GM23338 (cell line): ENCODE data around the gene KLHL40. TPM values are rescaled to one million over a fixed set of nuclear protein-coding genes. Genes with fewer than 3 reads are reported as not detected.

Experiments
- ATAC-seq: fragments of 200-7000 bp; cut with Tn5 transposase; 3 replicates; pipeline ENCODE4 v1.9.1; 2020
- DNase-seq: peaks from one replicate; pipeline ENCODE4 v3.0.0-alpha.2; 2015; ENCODE audit warnings: low spot score
- H2AFZ ChIP-seq: fragments of 200-600 bp; sonication (generic); 2 replicates; pipeline ENCODE4 v1.8.0; 2016; ENCODE audit warnings: antibody characterized with exemption, mild to moderate bottlenecking, moderate library complexity
- H3F3A ChIP-seq: fragments of 200-600 bp; sonication (generic); replicated peaks from 2 replicates; pipeline ENCODE4 v1.8.0; 2017; ENCODE audit warnings: antibody characterized with exemption, mixed run types, low read depth
- H3K27ac ChIP-seq: fragments of 200-600 bp; sonication (generic); 2 replicates; pipeline ENCODE4 v1.6.1; 2016; ENCODE audit warnings: low read depth
- H3K27me3 ChIP-seq: fragments of 200-600 bp; sonication (generic); 2 replicates; pipeline ENCODE4 v1.8.0; 2016; ENCODE audit warnings: mild to moderate bottlenecking, mixed run types, moderate library complexity; ENCODE audit not compliant: insufficient read depth
- H3K36me3 ChIP-seq: fragments of 200-600 bp; sonication (generic); 2 replicates; pipeline ENCODE4 v1.8.0; 2016; ENCODE audit warnings: mild to moderate bottlenecking; ENCODE audit not compliant: insufficient read depth
- H3K4me1 ChIP-seq: fragments of 200-600 bp; sonication (generic); 2 replicates; pipeline ENCODE4 v1.8.0; 2016; ENCODE audit warnings: mild to moderate bottlenecking, moderate library complexity; ENCODE audit not compliant: insufficient read depth
- H3K4me2 ChIP-seq: fragments of 200-600 bp; sonication (generic); 2 replicates; pipeline ENCODE4 v1.7.1; 2017; ENCODE audit warnings: mixed run types
- H3K4me3 ChIP-seq: fragments of 200-600 bp; sonication (generic); 2 replicates; pipeline ENCODE4 v1.6.1; 2016; ENCODE audit warnings: mixed run types
- H3K79me2 ChIP-seq: fragments of 200-600 bp; sonication (generic); replicated peaks from 2 replicates; pipeline ENCODE4 v1.8.0; 2017; ENCODE audit warnings: mild to moderate bottlenecking; ENCODE audit not compliant: insufficient read depth
- H3K9me2 ChIP-seq: fragments of 200-600 bp; sonication (generic); 2 replicates; pipeline ENCODE4 v1.8.0; 2017; ENCODE audit not compliant: insufficient read depth
- H4K20me1 ChIP-seq: fragments of 200-600 bp; sonication (generic); replicated peaks from 2 replicates; pipeline ENCODE4 v1.8.0; 2017; ENCODE audit warnings: mild to moderate bottlenecking; ENCODE audit not compliant: insufficient read depth
- H3K27ac Mint-ChIP-seq: 2 replicates; pipeline ENCODE4 v1.8.0; 2020; ENCODE audit warnings: inconsistent platforms, mild to moderate bottlenecking, moderate library complexity, mixed read lengths
- H3K27me3 Mint-ChIP-seq: 3 replicates; pipeline ENCODE4 v1.8.0; 2022; ENCODE audit warnings: low read depth, mild to moderate bottlenecking, moderate library complexity, mixed read lengths, inconsistent platforms; ENCODE audit not compliant: insufficient read depth, poor library complexity
- H3K36me3 Mint-ChIP-seq: 3 replicates; pipeline ENCODE4 v1.8.0; 2021; ENCODE audit warnings: low read depth, mild to moderate bottlenecking, inconsistent platforms, moderate library complexity, mixed read lengths
- H3K4me1 Mint-ChIP-seq: 3 replicates; pipeline ENCODE4 v1.8.0; 2020; ENCODE audit warnings: mild to moderate bottlenecking, inconsistent platforms, mixed read lengths
- H3K4me3 Mint-ChIP-seq: 3 replicates; pipeline ENCODE4 v1.8.0; 2021; ENCODE audit warnings: moderate library complexity, mild to moderate bottlenecking, inconsistent platforms, mixed read lengths
- H3K9me3 Mint-ChIP-seq: 3 replicates; pipeline ENCODE4 v1.8.0; 2020; ENCODE audit warnings: moderate library complexity, mild to moderate bottlenecking, inconsistent platforms, mixed read lengths
- EZH2 ChIP-seq: fragments of 200-600 bp; sonication (generic); IDR thresholded peaks from one replicate; pipeline ENCODE4 v1.8.0; 2017; ENCODE audit warnings: antibody characterized with exemption, mild to moderate bottlenecking, low read depth; ENCODE audit not compliant: unreplicated experiment
- EZH2phosphoT487 ChIP-seq: fragments of 200-600 bp; sonication (generic); IDR thresholded peaks from one replicate; pipeline ENCODE4 v1.8.1; 2018; ENCODE audit warnings: antibody characterized with exemption; ENCODE audit not compliant: unreplicated experiment
- JUNB ChIP-seq: IDR thresholded peaks from one replicate; pipeline ENCODE4 v1.6.1; 2016; ENCODE audit warnings: antibody characterized with exemption; ENCODE audit not compliant: unreplicated experiment
- POLR2AphosphoS5 ChIP-seq: IDR thresholded peaks from 2 replicates; pipeline ENCODE4 v1.6.1; 2016; ENCODE audit warnings: antibody characterized with exemption, low read depth
- STAT1 ChIP-seq: IDR thresholded peaks from one replicate; pipeline ENCODE4 v1.6.1; 2016; ENCODE audit warnings: antibody characterized with exemption; ENCODE audit not compliant: unreplicated experiment
- ZNF331 ChIP-seq: fragments of 250-450 bp; sonication (Bioruptor Pico); IDR thresholded peaks from 2 replicates; pipeline ENCODE4 v1.5.0; 2020; ENCODE audit warnings: low read depth, mild to moderate bottlenecking, moderate library complexity
- polyA plus RNA-seq: library from polyadenylated mRNA; unstranded; fragments of >200 nt; fragmentation: Nextera tagmentation; extraction: Ambion mirVana; gene quantifications from 2 replicates; pipeline ENCODE4 v1.2.1, GENCODE V29; 2016
- total RNA-seq: library from RNA; depleted of rRNA; stranded (reverse); fragments of >200 nt; shearing (Covaris generic); gene quantifications from 2 replicates; pipeline ENCODE4 v1.2.3, GENCODE V29; 2014
- TF ChIP-seq, protein P1 (sequence below), 2 experiments: fragments of 200-600 bp in 1 of 2; sonication (generic) in 1 of 2; conservative IDR thresholded peaks; 2 replicates each; pipeline versions ENCODE4 v1.5.1 to v1.6.1; 2016 to 2017; ENCODE audit warnings: antibody characterized with exemption in 2 of 2, low read depth in 2 of 2, mild to moderate bottlenecking in 2 of 2, moderate library complexity in 1 of 2
- TF ChIP-seq, protein P2 (sequence below): IDR thresholded peaks from one replicate; pipeline ENCODE4 v1.6.1; 2018; ENCODE audit warnings: antibody characterized with exemption; ENCODE audit not compliant: unreplicated experiment
- TF ChIP-seq, protein P3 (sequence below): IDR thresholded peaks from 2 replicates; pipeline ENCODE4 v1.6.1; 2016; ENCODE audit warnings: antibody characterized with exemption

KLHL40 gene
- total and polyA plus RNA-seq, 2 experiments from 2014 or later = not detected

DNA sequence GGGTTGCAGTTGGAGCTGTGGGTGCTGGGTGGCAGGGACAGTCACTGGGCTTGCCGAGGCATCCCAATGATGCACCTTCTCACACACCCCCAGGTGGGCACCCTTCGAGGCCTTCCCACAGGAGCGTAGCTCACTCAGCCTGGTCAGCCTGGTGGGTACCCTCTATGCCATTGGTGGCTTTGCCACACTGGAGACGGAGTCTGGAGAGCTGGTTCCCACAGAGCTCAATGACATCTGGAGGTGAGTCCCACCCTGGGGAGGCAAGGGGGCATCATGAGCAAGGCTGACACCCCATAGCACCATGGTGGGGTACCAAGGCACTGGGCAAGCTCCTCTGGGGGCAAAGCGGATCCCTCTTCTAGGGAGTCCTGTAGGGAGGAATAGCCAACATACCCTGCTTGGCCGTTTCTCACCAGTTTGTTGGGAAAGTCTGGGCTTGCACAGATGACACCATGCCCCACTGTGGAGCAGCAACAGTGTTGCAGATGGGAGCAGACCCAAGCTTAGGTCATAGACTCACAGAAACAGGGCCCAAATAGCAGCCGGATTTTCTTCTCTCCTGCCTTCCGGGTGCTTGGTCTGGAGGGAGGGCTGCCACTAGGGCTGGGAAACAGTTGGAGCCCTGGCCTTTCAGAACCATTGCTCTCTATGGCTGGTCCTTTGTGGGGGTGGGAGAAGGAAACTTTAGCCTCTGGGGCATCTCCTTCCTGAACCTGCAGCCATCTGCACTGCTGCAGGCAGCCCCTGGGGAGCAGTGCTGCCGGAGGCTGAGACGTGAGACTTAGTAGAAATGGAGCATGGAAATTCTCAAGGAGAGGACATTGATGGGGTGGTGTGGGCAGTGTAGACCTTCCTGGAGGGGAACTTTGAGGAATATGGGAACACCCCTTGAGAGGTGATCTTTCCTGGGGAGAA, 5.7 kb downstream of the KLHL40 start (continued):
- TF ChIP-seq, protein P1, sequence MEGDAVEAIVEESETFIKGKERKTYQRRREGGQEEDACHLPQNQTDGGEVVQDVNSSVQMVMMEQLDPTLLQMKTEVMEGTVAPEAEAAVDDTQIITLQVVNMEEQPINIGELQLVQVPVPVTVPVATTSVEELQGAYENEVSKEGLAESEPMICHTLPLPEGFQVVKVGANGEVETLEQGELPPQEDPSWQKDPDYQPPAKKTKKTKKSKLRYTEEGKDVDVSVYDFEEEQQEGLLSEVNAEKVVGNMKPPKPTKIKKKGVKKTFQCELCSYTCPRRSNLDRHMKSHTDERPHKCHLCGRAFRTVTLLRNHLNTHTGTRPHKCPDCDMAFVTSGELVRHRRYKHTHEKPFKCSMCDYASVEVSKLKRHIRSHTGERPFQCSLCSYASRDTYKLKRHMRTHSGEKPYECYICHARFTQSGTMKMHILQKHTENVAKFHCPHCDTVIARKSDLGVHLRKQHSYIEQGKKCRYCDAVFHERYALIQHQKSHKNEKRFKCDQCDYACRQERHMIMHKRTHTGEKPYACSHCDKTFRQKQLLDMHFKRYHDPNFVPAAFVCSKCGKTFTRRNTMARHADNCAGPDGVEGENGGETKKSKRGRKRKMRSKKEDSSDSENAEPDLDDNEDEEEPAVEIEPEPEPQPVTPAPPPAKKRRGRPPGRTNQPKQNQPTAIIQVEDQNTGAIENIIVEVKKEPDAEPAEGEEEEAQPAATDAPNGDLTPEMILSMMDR (conservative IDR thresholded peaks at IDR 0.05; ENCODE audit: low read depth in 2 of 2) = no peak
- TF ChIP-seq POLR2AphosphoS5 = no peak
- no peak for TF ChIP-seq JUNB
- TF ChIP-seq, protein P2, sequence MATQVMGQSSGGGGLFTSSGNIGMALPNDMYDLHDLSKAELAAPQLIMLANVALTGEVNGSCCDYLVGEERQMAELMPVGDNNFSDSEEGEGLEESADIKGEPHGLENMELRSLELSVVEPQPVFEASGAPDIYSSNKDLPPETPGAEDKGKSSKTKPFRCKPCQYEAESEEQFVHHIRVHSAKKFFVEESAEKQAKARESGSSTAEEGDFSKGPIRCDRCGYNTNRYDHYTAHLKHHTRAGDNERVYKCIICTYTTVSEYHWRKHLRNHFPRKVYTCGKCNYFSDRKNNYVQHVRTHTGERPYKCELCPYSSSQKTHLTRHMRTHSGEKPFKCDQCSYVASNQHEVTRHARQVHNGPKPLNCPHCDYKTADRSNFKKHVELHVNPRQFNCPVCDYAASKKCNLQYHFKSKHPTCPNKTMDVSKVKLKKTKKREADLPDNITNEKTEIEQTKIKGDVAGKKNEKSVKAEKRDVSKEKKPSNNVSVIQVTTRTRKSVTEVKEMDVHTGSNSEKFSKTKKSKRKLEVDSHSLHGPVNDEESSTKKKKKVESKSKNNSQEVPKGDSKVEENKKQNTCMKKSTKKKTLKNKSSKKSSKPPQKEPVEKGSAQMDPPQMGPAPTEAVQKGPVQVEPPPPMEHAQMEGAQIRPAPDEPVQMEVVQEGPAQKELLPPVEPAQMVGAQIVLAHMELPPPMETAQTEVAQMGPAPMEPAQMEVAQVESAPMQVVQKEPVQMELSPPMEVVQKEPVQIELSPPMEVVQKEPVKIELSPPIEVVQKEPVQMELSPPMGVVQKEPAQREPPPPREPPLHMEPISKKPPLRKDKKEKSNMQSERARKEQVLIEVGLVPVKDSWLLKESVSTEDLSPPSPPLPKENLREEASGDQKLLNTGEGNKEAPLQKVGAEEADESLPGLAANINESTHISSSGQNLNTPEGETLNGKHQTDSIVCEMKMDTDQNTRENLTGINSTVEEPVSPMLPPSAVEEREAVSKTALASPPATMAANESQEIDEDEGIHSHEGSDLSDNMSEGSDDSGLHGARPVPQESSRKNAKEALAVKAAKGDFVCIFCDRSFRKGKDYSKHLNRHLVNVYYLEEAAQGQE = no peak

DNA sequence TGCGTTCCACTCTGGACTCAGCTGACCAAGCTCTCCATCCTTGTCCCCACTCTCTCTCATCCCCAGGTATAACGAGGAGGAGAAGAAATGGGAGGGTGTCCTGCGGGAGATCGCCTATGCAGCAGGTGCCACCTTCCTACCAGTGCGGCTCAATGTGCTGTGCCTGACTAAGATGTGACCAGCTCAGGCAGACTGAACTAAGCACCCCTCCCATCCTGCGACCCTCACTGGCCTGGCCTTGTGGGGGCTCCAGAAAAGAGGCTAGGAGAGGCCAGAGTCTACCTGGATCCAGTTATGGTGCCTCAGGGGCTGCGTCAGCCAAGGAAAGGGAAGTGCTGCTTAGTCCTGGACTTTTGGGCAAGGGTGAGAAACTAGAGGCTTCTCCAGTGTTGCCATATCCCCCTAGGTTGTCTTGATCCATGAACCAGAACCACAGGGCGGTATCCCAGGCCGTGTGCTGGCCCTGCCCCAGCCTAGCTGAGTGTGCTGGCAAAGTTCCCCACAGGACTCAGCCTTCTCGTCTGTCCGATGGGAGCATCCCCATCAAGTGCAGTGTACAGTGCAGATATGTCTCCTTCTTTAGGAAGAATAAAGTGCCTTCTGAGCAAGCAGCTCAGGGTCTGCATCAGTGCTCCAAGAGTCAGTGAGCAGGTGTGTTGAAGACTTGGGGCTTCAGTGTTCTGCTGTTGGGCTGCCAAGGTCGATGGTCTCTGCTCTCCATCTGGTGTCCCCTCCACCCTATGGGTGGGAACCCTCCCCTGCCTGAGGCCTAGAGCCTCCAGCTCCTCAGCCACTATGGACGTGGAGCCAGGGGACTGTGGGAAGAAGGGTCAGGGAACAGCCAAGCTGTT, 6.7 kb downstream of the KLHL40 start:
- H3K4me1 Mint-ChIP-seq = peaks cover 19% of the 10 kb centered on the region
- Histone ChIP-seq H3K4me3 (no peak overlapping the region), H3F3A (no peaks in the 10 kb centered on the region), H3K36me3 (no peaks in the 10 kb centered on the region), H3K27ac (no peak overlapping the region), H2AFZ (no peak overlapping the region), H3K9me2 (no peaks in the 10 kb centered on the region), H3K4me2 (no peak overlapping the region), H3K27me3 (no peaks in the 10 kb centered on the region), H3K4me1 (no peaks in the 10 kb centered on the region), H4K20me1 (no peaks in the 10 kb centered on the region), H3K79me2 (no peaks in the 10 kb centered on the region)
- no peaks in the 10 kb centered on the region for H3K36me3 Mint-ChIP-seq
- H3K4me3 Mint-ChIP-seq = no peak overlapping the region
- no peak overlapping the region for H3K27ac Mint-ChIP-seq
- no peaks in the 10 kb centered on the region for H3K9me3 Mint-ChIP-seq
- DNase-seq (no peak), ATAC-seq (no peak)
- peaks cover 12% of the 10 kb centered on the region for H3K27me3 Mint-ChIP-seq
- TF ChIP-seq, protein P3, sequence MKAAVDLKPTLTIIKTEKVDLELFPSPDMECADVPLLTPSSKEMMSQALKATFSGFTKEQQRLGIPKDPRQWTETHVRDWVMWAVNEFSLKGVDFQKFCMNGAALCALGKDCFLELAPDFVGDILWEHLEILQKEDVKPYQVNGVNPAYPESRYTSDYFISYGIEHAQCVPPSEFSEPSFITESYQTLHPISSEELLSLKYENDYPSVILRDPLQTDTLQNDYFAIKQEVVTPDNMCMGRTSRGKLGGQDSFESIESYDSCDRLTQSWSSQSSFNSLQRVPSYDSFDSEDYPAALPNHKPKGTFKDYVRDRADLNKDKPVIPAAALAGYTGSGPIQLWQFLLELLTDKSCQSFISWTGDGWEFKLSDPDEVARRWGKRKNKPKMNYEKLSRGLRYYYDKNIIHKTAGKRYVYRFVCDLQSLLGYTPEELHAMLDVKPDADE = no peak
- TF ChIP-seq ZNF331 (CRISPR knock-in tag) (no peak), EZH2 (no peak), EZH2phosphoT487 (no peak), STAT1 (no peak), POLR2AphosphoS5 (no peak), JUNB (no peak)
- TF ChIP-seq, protein P1 (conservative IDR thresholded peaks at IDR 0.05; ENCODE audit: low read depth in 2 of 2) = no peak
- TF ChIP-seq, protein P2 = no peak
